NCI-H82 treated with DMSO at 0.1 percent for 48 hours (cell line): ENCODE measurements around the gene HNRNPLL.

Experiments used
- DNase-seq: peaks from one replicate; lab custom pipeline; 2025; ENCODE audit not compliant: unreplicated experiment; lab: John Stamatoyannopoulos, UW

Gene HNRNPLL

DNA sequence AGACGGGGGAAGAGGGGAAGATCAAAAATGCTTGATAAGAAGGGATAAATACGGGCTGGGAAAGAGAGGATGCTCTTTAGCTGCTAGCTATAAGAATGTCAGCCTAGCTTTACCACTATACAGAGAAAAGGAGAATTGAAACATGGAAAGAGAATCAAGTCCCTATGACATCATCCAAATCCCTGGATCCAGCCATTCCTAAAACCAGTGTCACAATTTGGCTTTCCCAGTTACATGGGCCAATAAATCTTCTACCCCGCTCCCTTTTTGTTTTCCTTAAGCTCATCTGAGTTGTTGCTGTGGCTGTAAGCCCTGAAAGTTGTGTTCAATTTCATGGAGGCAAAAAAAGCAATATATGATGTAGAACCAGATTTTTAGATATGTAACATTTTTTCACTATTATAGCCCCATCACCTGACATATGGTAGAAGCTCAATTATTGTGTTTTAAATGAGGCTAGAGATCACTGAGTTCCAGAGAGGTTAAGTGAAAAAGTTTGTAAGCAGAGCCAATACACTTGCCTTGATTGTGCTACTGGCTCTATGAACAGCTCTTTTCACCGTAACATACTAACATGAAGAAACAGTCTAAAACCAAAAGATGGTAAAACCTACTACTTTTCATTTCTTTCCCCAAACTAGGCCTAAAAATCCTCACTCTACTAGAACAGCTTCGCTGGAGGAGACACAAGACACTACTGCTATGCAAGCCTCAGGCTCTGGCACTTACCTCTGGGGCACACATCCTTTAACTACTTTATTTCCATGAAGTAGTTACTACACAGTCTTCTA lies 4.3 kb downstream of the HNRNPLL start:
- DNase-seq, result peak; percentile 31

DNA sequence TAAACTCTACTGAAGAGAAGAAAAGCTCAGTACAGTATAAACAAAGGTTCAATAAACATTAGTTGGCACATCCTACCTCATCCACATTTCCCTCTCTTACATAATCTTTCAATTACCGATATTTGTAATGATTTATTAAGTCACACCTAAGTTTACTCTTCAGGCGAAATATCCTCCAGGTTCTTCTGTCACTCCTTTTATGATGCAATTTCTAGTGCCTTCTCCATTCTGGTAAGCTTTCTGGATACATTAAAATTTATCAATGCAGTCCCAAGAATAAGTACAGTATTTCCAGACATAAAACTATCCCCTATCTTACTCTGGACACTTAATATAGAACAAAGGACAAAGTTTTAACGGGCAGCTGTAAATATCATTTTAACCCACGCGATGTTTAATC lies 5.6 kb downstream of the HNRNPLL start:
- no peak for DNase-seq

DNA sequence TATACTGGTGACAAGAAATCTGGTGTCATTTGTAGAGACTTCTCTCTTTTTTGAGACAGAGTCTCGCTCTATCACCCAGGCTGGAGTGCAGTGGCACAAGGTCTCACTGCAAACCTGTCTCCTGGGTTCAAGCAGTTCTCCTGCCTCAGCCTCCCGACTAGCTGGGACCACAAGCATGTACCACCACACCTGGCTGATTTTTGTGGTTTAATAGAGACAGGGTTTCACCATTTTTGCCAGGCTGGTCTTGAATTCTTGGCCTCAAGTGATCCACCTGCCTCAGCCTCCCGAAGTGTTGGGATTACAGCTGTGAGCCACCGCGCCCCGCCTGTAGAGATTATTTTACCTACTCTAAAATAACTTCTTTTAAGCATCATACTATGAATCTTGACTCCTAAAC lies 6.5 kb downstream of the HNRNPLL start:
- no peak for DNase-seq

DNA sequence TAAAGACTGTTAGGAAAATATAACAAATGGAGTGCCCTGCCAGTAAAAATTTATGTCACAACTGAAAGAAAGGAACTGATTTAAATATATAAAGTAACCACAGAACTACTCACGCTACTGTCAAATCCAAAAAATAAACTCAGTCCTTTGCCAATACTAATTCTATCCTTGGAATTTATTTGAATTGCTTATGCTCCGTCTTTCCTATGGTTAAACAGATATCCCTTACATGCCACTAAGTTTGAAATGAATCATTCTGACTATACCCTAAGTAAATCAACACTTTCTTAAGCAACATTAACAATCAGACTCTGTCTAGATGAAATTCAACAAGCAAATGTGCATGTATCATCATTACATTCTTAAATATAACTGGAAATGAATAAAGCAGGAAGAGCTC lies 9.8 kb downstream of the HNRNPLL start:
- DNase-seq, result no peak

DNA sequence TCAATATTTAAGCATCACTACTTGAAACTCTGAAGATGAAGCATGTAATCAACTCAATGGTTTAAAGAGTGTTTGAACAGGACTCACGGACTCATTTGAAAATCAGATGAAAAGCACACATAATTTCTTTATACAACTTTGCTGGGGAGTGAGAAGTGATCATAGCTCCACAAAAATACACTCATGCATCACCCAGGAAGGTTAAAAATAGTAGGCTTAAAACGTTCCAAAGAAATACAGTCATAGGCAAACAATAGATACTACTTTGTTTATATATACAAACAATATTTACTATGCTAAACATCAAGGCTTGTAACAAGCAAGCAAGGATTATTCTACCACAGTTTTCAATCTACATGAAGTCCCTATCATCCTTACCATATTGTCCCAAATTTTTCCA lies 11.6 kb downstream of the HNRNPLL start:
- no peak for DNase-seq

DNA sequence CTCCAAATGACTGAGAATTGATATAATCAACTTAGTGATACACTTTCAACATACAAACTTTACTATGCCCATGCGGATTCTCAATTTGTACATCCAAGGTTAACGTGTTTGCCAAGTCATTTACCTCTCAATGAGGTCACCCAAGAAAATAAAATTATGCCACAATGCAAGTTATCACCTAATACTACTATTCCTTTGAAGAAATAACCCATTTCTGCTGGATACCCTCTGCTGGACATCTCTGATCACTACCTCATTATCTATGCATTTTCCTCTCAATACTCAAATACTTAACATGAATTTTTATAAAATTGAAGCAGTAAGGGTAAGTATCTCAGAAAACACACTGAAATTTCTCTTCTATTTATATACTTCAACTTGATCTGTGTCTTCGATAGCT lies 12.7 kb downstream of the HNRNPLL start:
- no peak for DNase-seq

DNA sequence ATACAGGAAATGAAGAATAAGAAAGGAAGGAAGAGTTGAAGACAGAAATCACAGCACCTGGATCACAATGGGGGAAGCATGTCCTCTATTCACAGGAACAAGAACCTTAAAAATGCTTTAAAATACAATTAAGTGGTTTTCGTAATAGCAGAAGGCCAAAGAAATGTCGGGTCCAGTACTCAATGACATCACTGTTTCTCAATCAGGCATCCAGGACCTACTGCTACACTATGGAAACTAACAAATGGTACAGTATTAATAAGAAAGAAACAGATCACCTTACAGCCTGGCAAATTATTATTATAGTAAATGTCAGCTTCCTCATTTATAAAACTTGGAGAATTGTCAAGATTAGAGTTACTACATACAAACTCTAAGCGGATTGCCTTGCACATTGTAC lies 15.8 kb downstream of the HNRNPLL start:
- DNase-seq, result no peak

DNA sequence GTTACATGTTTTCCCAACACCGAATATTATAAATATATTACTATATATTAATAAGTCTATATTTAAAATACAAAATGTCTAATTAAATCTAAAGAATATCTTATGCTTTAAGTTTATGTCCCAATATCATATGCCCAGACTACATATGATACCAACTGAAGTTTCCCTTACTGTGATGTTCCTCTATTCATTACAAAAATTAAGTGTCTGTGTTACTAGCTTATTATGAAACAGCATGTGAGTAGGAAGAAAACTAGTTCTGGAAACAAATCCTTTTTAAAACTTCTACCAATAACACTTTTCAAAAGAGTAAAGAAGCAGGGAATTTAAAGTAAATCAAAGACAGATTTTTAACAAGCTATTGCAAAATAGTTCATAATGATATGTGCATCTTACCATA lies 17.8 kb downstream of the HNRNPLL start:
- no peak for DNase-seq

DNA sequence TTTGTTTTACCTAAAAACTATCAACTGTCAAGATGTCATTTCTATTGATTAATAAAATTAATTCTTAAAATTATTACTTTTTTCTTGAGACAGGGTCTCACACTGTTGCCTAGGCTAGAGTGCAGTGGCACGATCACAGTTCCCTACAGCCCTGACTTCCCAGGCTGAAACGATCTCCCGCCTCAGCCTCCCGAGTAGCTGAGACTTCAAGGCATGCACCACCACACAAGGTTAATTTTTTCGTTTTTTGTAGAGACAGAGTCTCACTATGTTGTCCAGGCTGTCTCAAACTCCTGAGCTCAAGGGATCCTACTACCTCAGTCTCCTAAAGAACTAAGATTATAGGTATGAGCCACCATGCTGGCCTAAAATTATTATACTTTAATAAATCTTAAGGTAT lies 18.7 kb downstream of the HNRNPLL start:
- DNase-seq, result no peak

DNA sequence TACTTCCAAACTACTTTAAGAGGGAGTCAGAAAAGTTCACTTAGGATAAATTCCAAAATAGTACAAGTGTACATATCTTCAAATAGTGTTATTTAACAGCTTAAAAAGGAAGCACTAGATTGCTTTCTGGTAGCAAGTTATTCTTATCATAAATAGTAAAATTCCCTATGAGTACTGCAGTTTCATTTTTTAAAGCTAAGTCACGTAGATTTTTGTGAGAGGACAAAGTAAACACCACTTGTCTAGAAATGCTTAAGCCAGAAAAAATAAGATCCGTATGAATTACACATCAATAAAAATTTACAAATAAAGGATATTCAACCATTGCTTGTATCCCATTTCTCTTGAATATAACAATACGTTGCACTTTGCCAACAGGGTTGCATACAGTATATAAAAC lies 19.2 kb downstream of the HNRNPLL start:
- DNase-seq, result no peak

DNA sequence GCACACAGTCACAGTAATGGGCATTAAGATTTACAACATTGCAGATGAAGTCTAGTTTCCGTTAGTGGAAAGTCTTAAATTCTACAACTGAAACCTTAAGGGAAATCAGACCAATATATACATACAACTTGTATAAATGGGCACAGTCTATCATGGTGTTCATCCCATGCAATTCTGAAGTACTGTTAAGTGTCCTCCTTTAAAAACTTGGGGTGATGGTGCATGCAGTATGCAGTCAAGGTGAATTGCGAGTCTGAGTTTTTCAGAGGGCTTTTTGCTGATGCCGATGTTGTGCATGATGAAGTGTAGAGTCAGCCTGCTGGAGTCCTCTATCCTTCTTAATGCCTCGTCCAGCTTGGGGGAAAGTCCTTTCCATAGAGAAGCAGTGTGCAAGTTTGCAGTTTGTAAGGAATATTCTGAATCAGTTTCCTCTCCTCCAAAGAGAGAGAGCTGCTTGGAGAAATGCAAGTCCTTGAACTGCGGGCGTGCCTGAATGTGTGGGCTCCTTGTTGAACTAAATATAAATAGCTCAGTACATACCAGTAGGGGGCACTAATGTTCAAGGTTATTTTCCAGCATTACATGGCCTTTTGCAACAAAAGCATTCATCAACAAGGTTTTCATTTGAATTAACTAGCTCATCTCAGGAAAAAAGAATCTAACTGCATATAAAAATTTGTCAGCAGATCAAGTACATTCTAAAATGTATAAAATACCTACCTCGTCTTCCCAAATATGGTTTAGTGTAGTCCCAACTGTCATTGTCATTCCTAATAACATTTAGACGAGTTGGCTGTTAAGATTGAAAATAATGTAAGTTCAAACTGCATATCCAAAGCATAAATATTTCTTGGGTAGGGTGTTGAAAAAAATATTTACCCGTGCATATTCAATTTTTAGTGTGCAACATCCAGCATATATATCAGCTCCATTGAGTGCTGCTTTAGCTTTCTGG lies 21.3 kb downstream of the HNRNPLL start:
- DNase-seq, result peak; percentile 51

DNA sequence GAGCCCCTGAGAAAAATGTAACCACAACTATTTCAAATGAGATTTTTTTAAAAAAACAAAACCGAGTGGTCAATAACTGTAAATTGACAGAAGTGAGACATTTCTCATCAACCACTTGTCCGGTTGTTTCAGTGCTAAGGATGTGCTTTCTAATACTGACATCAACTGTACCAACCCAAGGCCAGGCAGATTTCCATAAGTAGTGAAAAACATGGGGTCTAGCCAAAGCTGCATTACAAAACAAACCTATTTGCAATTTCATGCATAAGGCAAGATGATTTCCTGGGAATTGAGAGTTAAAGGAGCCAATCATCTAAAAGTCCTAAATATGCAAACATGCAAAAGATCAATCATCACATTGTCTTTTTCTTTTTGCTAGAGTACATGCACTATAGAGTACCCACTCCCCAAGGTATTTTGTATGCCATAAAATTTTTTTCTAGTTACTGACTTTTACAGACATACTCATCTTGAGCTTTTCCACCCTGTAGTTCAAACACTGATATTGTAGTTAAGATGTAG lies 22.6 kb downstream of the HNRNPLL start:
- no peak for DNase-seq

DNA sequence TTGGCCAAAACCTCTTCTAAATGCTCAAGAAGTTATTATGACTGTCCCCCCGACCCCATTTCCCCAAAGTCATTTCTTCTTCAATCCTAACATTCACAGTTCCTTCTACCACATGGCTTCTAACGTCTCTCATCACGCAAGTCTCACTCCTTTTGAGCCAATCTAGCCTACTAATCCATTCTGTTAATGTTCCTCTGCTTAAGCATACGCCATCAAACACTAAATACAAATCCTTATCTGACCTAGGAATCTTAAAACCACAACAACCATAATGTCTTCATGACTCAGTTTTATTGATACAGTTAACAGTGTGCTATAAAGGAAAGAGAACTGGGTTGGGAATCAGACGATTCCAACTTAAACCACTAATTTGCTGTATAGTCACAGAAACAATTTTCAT lies 23.9 kb downstream of the HNRNPLL start:
- no peak for DNase-seq

DNA sequence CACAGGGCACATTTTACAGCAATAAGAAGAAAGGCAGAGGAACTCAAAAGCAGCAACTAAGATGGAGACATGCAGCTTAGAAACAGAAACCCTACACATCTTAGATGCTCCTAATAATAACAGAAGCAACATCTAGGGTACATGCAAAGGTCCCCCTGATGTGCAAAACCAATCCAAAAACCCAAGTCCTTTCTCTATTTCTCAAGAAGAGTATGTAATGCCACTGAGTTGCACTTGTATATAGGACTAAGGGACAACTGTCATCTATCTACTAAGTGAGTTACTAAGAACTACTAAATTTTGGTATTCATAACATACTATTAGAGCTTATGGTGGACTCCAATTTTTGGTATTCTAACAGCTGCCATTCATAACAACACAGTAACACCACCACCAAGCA lies 28.4 kb downstream of the HNRNPLL start:
- DNase-seq, result no peak

DNA sequence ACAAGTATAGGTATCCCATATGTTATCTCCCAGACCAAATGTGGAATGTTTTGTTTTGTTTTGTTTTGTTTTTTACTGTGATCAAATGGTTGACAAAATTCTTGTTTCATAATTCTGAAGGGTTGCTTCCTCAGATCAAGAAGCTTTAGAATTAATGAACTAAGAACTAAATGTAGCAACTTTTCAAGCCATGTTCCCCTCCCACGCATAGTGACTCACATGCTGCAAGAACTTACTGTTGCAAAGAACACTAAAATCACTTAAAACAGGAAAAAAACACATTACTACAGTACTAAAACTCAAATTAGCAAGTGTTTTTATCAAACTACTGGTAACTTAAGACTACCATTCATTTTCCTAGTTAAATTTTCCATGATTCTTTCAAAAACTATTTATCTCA lies 30.6 kb downstream of the HNRNPLL start:
- no peak for DNase-seq

DNA sequence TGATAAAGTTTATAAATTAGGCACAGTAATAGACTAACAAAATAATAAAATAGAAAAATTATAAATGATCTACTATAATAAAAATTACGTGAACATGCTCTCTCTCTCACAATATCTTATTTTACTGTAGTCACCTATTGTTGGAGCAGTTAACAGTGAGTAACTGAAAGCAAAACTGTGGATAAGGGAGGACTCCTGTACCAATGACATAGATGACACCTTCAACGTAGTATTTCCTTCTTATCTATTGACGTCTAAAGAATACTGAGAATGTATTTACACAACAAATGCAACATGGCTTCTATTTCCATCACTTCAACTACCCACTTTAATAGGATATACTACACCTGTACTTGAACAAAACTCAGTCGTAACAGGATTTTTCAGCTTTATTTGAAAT lies 31.5 kb downstream of the HNRNPLL start:
- DNase-seq, result no peak

DNA sequence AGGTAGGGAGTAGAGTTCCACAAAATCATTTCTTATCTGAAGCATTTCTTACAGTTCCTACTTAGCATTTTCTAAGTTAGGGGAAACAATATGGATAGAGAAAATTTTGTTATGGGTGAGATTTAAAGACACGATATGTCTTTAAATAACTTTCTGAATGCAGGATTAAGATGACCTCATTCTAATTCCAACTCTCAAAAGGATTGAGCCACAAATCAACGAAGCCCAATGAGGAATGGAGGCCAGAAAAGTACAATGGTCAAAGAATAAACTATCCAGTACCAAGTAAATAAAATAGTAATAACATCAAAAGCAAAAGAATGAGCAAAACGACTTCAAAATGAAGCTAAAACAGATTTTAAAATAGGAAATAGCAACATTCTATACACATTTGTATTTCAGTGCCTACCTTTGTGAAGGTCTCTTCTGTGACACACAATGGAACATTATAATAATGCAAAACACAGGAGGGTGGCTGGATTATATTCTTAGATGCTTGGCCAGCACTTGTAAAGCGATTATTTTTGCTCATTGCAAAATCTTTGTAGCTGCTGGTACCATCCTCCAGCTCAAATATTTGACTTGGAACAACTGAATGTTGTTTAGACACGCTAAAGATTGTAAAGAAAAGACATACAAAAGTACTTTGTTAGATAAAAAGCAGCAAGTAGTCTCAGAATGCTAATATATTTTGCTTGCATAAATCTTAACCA lies 33.8 kb downstream of the HNRNPLL start:
- DNase-seq, result no peak

DNA sequence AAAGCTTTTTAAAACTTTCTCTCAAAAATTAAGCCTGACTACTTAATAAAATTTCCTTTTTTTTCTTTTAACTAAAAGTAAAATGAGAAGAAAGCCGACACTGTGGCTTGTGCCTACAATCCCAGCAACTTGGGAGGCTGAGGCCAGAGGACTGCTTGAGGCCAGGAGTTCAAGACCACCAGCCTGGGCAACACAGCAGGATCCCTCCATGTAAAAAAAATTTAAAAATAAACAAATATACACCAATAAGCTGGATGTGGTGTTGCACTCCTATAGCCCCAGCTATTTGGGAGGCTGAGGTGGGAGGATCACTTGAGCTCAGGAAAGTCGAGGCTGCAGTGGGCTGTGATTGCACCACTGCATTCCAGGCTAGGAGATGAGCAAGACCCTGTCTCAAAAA lies 37.4 kb downstream of the HNRNPLL start:
- no peak for DNase-seq

DNA sequence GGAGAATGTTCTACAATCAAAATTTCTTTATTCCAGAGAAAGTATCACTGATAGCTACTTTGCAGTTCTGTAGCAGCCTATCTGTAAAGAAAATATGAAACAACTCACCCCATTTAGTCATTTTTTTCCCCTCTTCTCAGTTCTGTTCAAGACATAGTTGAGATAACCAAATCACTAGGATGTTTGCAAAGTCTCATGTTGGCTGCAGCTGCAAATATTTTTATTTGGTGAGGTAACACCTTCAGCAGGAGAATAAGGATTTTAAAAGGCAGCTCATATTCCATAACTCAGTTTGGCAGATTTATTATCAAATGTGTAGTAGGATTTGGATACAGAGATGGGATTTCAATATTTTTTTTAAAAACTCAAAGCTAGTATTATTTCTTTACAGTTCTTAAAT lies 41.0 kb downstream of the HNRNPLL start:
- no peak for DNase-seq

DNA sequence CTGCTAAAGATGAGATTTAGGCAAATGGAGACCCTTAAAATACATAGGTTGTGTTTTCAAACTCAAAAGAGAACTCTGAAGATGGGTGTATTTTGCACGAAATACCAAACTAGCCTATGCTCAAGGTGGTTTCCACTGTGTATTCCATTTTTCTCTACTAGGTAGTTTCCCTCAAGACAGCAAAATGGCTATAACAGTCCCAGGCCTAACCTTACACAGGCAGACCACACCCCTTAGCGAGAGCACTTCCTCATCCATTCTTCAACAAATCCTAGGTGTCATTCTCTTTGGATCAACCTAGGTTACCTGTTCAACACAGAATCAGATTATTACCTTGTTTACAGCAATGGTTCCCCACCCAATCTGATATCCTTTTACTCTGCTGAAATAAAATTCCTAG lies 42.6 kb downstream of the HNRNPLL start:
- no peak for DNase-seq

DNA sequence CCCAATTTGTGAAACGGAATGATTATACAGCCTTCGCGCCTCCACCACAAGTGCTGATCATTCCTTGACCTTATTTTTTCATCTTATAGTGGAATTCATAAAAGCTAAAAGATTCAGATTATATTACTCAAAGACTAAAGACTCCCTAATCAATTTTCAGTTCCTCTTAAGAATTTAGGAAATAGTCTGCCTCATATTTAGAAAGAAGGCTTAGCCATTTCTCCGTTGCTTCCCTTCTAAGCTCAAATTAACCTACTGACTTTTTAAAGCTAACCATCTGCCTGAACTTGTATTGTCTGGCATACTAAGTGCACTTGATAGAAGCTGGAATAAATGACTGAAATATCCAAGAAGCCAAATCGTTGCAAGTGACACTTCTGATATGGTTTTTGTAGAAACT lies 44.7 kb downstream of the HNRNPLL start:
- DNase-seq, result no peak
